ENCODE data around the gene KCND2. TPM values are rescaled to one million over a fixed set of nuclear protein-coding genes. Genes with fewer than 3 reads are reported as not detected.
"Not testable (repeated sequence)": the region's sequence is repeated elsewhere in the genome, so short reads cannot be mapped to it uniquely, and the experiment has no call there.

Gene KCND2
- total and polyA plus RNA-seq, 7 donors: 0.04 to 2.7 (median 0.15) TPM

DNA sequence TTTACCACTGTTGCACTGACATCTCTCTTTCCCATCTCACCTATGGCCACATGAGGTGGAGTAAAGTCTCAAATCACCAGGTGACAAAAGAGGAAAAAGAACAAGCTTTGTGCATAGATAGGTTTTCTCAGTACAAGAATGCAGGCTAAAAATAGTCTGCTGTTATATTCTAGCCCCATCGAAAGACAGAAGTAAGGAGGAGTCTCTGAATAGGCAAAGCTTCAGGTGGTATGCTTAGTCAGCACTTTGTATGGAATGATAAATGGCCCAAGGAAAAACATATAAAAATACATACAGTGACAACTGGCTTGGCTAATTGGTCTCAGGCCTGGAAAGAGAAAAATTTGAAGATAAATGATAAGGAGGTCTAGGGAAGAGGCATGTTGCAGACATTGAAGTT lies 39.6 kb upstream of the KCND2 start:
- H3K36me3 ChIP-seq (ENCODE audit: insufficient read depth in 1 of 2, low read depth in 1 of 2): no peaks in the 10 kb centered on the region
- ATAC-seq: no peak
- no peak overlapping the region for H3K4me3 ChIP-seq
- WGBS, 3 donors: 64 to 80% (median 75%) methylated on average over 1 of the region's 1 CpG
- intact Hi-C loops (cut with DNase I): no loop called here
- H3K27ac ChIP-seq: no peak overlapping the region
- DNase-seq: no peak
- TF ChIP-seq, protein P1, sequence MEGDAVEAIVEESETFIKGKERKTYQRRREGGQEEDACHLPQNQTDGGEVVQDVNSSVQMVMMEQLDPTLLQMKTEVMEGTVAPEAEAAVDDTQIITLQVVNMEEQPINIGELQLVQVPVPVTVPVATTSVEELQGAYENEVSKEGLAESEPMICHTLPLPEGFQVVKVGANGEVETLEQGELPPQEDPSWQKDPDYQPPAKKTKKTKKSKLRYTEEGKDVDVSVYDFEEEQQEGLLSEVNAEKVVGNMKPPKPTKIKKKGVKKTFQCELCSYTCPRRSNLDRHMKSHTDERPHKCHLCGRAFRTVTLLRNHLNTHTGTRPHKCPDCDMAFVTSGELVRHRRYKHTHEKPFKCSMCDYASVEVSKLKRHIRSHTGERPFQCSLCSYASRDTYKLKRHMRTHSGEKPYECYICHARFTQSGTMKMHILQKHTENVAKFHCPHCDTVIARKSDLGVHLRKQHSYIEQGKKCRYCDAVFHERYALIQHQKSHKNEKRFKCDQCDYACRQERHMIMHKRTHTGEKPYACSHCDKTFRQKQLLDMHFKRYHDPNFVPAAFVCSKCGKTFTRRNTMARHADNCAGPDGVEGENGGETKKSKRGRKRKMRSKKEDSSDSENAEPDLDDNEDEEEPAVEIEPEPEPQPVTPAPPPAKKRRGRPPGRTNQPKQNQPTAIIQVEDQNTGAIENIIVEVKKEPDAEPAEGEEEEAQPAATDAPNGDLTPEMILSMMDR (IDR thresholded peaks at IDR 0.05): no peak
- H3K9me3 ChIP-seq: no peaks in the 10 kb centered on the region
- no peaks in the 10 kb centered on the region for H3K27me3 ChIP-seq (ENCODE audit: insufficient read depth in 3 of 3, low read length in 2 of 3)
- H3K4me1 ChIP-seq: no peaks in the 10 kb centered on the region

DNA sequence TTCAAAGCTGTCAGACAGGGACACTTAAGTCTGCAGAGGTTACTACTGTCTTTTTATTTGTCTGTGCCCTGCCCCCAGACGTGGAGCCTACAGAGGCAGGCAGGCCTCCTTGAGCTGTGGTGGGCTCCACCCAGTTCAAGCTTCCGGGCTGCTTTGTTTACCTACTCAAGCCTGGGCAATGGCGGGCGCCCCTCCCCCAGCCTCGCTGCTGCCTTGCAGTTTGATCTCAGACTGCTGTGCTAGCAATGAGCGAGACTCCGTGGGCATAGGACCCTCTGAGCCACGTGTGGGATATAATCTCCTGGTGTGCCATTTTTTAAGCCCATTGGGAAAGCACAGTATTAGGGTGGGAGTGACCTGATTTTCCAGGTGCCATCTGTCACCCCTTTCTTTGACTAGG lies 32.6 kb upstream of the KCND2 start:
- H3K4me3 ChIP-seq; H3K4me1 ChIP-seq; H3K27me3 ChIP-seq (ENCODE audit: insufficient read depth in 3 of 3, low read length in 2 of 3); DNase-seq; H3K27ac ChIP-seq; intact Hi-C loops (cut with DNase I); ATAC-seq; H3K36me3 ChIP-seq (ENCODE audit: insufficient read depth in 1 of 2, low read depth in 1 of 2); H3K9me3 ChIP-seq: not testable (repeated sequence)
- 64 to 77% (median 67%) methylated on average over 5 to 8 of the region's 8 CpGs for WGBS, 3 donors

- WGBS, 3 donors: 80 to 93% (median 93%) methylated on average over 1 of the region's 1 CpG
- Histone ChIP-seq H3K27ac (no peak overlapping the region), H3K4me3 (no peak overlapping the region), H3K27me3 (ENCODE audit: insufficient read depth in 3 of 3, low read length in 2 of 3) (no peaks in the 10 kb centered on the region), H3K36me3 (ENCODE audit: insufficient read depth in 1 of 2, low read depth in 1 of 2) (no peaks in the 10 kb centered on the region), H3K4me1 (no peaks in the 10 kb centered on the region), H3K9me3 (no peaks in the 10 kb centered on the region)
- intact Hi-C loops (cut with DNase I): no loop called here
- no peak for DNase-seq
- ATAC-seq: no peak
- TF ChIP-seq, protein P1 (IDR thresholded peaks at IDR 0.05): no peak
Measured at GRCh38 chr7:120241973-120242372, 31.0 kb upstream of the KCND2 start.

DNA sequence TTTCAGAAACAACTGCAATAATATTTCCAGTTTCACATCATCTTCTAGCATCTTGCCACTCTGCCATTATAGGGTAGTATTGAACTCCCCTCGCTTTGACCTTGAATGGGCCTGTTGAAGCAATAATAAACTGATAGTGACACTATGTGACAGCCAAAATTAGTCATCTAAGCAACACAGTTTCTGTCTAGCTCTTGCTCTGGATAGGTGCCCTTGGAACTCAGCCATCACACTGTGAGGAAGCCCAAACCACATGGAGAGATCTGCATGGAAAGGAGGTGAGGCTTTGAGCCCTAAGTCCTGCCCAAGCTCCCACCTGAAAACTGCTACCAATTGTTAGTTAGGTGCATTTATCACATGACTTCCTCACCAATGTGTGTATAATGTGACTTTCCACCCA lies 18.1 kb upstream of the KCND2 start:
- intact Hi-C loops (cut with DNase I): no loop called here
- H3K27me3 ChIP-seq (ENCODE audit: insufficient read depth in 3 of 3, low read length in 2 of 3): no peaks in the 10 kb centered on the region
- no peak overlapping the region for H3K27ac ChIP-seq
- no peak overlapping the region for H3K4me3 ChIP-seq
- no peaks in the 10 kb centered on the region for H3K9me3 ChIP-seq
- no peak for ATAC-seq
- H3K4me1 ChIP-seq: no peaks in the 10 kb centered on the region
- no peak for DNase-seq
- no peaks in the 10 kb centered on the region for H3K36me3 ChIP-seq (ENCODE audit: insufficient read depth in 1 of 2, low read depth in 1 of 2)
- 76 to 81% (median 80%) methylated on average over 1 of the region's 1 CpG for WGBS, 3 donors
- TF ChIP-seq, protein P1 (IDR thresholded peaks at IDR 0.05): no peak

DNA sequence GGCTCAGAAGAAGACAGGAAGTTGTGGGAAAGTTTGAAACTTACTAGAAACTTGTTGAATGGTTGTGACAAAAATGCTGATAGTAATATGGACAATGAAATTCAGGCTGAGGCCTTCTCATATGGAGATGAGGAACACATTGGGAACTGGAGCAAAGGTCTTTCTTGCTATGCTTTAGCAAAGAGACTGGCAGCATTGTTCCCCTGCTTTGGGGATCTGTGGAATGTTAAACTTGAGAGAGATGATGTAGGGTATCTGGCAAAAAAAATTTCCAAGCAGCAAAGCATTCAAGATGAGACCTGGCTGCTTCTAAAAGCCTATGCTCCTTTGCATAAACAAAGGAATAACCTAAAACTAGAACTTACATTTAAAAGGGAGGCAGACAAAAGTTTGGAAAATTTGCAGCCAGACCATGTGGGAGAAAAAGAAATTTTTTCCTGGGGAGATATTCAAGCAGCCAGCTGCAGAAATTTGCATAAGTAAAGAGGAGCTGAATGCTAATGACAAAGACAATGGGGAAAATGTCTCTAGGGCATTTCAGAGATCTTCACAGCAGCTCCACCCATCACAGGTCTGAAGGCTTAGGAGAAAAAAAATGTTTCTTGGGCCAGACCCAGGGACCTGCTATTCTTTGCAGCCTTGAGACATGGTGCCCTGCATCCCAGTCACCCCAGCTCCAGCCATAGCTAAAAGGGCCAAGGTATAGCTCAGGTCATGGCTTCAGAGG lies 16.5 kb upstream of the KCND2 start:
- H3K4me3 ChIP-seq: no peak overlapping the region
- TF ChIP-seq, protein P1 (IDR thresholded peaks at IDR 0.05): no peak
- H3K27ac ChIP-seq: no peak overlapping the region
- H3K27me3 ChIP-seq (ENCODE audit: insufficient read depth in 3 of 3, low read length in 2 of 3): no peaks in the 10 kb centered on the region
- no peak for DNase-seq
- no peak for ATAC-seq
- H3K4me1 ChIP-seq: no peaks in the 10 kb centered on the region
- no peaks in the 10 kb centered on the region for H3K9me3 ChIP-seq
- intact Hi-C loops (cut with DNase I): no loop called here
- H3K36me3 ChIP-seq (ENCODE audit: insufficient read depth in 1 of 2, low read depth in 1 of 2): no peaks in the 10 kb centered on the region
